GM18511 (cell line): ENCODE data around the gene BCAS3.
"Not testable (repeated sequence)": the region's sequence is repeated elsewhere in the genome, so short reads cannot be mapped to it uniquely, and the experiment has no call there.

Source experiments
- ATAC-seq: cut with Tn5 transposase; IDR thresholded peaks from one replicate; pipeline ENCODE4 v1.9.1; 2021; ENCODE audit warnings: mild to moderate bottlenecking, moderate library complexity; ENCODE audit not compliant: unreplicated experiment

The BCAS3 gene

DNA sequence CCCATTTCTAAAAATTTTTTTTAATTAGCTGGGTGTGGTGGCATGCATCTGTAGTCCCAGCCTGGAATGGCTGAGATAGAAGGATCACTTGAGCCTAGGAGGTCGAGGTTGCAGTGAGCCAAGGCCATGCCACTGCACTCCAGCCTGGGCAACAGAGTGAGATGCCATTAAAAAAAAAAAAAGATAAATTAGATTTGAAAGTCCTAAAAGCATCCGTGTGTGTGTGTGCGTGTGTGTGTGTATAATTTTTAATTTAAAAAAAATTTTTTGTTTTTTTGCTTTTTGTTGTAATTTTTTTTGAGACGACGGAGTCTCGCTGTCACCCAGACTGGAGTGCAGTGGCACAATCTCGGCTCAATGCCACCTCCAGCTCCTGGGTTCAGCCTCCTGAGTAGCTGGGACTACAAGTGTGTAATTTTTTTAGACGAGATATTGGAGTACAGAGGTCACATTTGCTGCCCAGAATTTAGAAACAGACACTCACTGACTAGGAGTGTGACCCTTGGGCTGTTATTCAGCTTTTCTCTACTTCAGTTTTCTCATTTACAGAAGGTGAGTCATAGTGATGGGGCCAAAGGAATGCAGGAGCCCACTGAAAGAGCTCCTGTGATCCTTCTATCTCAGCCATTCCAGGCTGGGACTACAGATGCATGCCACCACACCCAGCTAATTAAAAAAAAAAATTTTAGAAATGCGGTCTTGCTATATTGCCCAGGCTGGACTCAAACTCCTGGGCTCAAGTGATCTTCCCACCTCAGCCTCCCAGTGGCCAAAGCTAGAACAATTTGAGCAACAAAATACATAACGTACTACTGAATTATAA is 749.0 kb downstream of the BCAS3 start:
- no peak for ATAC-seq

GRCh38 chr17:61427567-61427966 is 749.9 kb downstream of the BCAS3 start:
- ATAC-seq, result no peak

DNA sequence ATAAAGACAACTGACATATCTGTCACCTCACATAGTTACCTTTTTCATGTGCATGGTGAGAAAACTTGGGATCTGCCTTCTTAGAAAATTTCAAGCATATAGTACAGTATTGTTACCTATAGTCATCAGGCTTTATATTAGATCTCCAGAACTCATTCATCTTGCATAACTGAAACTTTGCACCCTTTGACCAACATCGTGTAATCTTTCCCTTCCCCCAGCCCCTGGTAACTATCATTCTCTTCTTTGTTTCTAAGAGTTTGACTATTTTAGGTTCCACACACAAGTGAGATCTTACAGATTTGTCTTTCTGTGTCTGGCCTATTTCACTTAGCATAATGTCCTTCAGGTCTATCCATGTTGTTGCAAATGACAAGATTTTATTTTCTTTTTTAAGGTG is 751.6 kb downstream of the BCAS3 start:
- ATAC-seq, result no peak

GRCh38 chr17:61429831-61430230 is 752.2 kb downstream of the BCAS3 start:
- not testable (repeated sequence) for ATAC-seq

DNA sequence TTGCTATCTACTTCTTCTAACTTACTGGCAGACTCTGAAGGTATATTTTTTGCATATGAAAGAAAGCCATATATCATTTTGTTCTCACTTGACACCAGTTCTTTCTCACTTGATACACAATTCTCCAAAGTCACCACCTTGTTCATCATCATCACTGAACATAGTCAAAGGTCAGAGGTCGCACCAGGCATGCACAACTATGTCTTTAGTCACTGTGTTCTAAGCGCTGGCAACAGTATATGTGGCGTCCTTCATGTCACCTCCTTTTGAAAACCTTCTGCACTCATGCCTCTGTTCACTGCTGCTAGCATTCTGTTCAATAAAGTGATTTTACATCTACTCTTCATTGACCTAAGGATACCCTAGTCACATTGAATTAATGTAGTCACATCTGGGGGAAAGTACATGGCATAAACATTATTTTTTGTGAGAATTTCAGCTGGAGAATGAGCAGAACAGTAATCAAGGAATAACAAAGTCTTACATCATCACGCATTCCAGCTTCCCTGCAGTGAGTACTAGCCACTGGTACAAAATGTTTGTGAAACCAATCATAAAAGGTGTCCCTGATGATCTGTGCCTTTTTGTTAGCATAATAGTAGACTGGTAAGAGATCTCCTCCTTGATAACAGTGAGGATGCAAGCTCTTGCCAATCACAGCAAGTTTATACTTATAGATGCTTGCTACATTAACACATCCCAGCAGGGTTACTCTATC is 754.1 kb downstream of the BCAS3 start:
- ATAC-seq, result no peak

DNA sequence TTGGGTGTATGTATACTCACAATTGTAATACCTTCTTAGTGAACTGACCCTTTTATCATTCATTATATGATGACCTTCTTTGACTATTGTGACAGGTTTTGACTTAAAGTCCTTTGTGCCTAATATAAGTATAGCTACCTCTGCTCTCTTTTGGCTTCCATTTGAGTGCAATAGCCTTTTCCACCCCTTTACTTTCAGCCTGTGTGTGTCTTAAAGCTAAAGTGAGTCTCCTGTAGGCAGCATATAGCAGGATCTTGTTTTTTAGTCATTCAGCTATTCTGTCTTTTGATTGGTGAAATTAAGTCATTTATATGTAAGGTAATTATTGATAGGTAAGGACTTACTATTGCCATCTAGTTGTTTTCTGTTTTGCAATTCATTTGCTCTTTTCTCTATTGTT is 758.6 kb downstream of the BCAS3 start:
- ATAC-seq, result no peak

- ATAC-seq, result no peak
Observed at GRCh38 chr17:61436995-61437704, 759.5 kb downstream of the BCAS3 start.

DNA sequence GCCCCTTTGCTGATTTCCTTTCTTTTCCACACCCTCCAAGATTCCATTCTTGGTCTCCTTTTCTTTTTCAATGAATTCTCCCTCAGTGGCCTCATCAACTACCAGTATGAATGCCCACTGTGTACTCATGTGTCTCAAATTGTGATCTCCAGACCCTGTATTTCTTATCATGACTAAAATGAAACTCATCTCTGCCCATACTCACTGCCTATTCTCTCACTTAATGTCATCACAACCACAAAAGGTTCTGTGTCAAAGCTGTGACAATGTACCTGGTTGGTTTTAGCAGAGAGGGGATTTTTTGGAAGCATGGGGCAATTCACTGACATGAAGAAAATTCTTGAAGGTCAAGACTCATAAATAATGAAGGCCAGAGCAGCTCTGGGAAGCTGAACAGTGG is 763.0 kb downstream of the BCAS3 start:
- ATAC-seq, result no peak

- ATAC-seq, result not testable (repeated sequence)
Observed at GRCh38 chr17:61441507-61441906, 763.9 kb downstream of the BCAS3 start.

- no peak for ATAC-seq
Observed at GRCh38 chr17:61442136-61442775, 764.6 kb downstream of the BCAS3 start.
